Activated naive CD4-positive, alpha-beta T cell treated with anti-CD3 and anti-CD28 coated beads, Interleukin-2, amount 50 U/mL, for 24 hours (primary cell): ENCODE measurements around the gene SLAMF1.
A peak's percentile ranks its signal among the peaks of the same experiment; 100 is the strongest.
"Not testable (repeated sequence)": the region's sequence is repeated elsewhere in the genome, so short reads cannot be mapped to it uniquely, and the experiment has no call there.

Source experiments
- H3K27ac Mint-ChIP-seq: one replicate; pipeline ENCODE4 v1.8.0; 2021; ENCODE audit warnings: mild to moderate bottlenecking, mixed read lengths
- H3K27me3 Mint-ChIP-seq: one replicate; pipeline ENCODE4 v1.8.0; 2021; ENCODE audit warnings: mixed read lengths
- H3K36me3 Mint-ChIP-seq: one replicate; pipeline ENCODE4 v1.8.0; 2021; ENCODE audit warnings: mixed read lengths
- H3K4me1 Mint-ChIP-seq: one replicate; pipeline ENCODE4 v1.8.0; 2021; ENCODE audit warnings: mixed read lengths
- H3K4me3 Mint-ChIP-seq: one replicate; pipeline ENCODE4 v1.8.0; 2021; ENCODE audit warnings: mild to moderate bottlenecking, mixed read lengths
- H3K9me3 Mint-ChIP-seq: one replicate; pipeline ENCODE4 v1.8.0; 2021; ENCODE audit warnings: mixed read lengths

SLAMF1 gene

DNA sequence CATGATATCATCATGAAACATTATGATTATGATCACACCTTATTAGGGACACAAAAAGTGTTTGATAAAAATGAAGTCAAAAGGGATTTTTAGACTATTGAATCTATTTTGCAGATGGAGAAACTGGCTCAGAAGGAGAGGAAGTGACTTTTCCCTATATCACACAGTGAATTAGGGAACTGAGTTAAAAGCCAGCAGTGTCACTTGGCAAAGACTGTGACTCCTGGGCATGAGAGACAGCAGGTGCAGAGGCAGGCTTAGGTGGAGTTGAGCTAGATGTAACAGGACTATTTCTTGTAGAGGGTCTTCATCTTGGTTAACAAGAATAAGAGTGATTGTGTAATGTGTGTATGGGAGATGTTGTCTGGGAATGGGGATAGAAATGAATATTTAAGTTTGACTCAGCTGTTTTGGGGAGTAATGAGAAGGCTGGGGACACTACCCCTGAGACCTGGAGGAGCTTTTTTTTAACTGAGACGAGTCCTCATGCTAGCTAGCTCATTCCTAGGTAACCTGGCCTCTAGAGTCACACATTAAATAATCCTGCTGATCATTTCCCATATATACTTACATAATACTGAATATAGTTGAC, 66.5 kb downstream of the SLAMF1 start:
- no peaks in the 10 kb centered on the region for H3K27me3 Mint-ChIP-seq
- peak overlapping the region; percentile 85 for H3K27ac Mint-ChIP-seq
- peaks cover 31% of the 10 kb centered on the region for H3K9me3 Mint-ChIP-seq
- peaks cover 9% of the 10 kb centered on the region for H3K36me3 Mint-ChIP-seq
- H3K4me1 Mint-ChIP-seq, result peaks cover 82% of the 10 kb centered on the region
- H3K4me3 Mint-ChIP-seq, result peak overlapping the region; percentile 70

GRCh38 chr1:160579216-160579701, 67.6 kb downstream of the SLAMF1 start, which contains the start of gene CD84:
Gene CD84, minus strand, starts transcription at chr1:160579496. Its CDS starts 59 bp downstream, at chr1:160579437.
- H3K4me3 Mint-ChIP-seq, result peak within 1 kb of the TSS; percentile 86
- no peaks in the 10 kb centered on the region for H3K27me3 Mint-ChIP-seq
- peak within 1 kb of the TSS; percentile 92 for H3K27ac Mint-ChIP-seq
- H3K4me1 Mint-ChIP-seq, result peaks cover 85% of the 10 kb centered on the region
- H3K36me3 Mint-ChIP-seq, result peaks cover 9% of the 10 kb centered on the region
- peaks cover 31% of the 10 kb centered on the region for H3K9me3 Mint-ChIP-seq

DNA sequence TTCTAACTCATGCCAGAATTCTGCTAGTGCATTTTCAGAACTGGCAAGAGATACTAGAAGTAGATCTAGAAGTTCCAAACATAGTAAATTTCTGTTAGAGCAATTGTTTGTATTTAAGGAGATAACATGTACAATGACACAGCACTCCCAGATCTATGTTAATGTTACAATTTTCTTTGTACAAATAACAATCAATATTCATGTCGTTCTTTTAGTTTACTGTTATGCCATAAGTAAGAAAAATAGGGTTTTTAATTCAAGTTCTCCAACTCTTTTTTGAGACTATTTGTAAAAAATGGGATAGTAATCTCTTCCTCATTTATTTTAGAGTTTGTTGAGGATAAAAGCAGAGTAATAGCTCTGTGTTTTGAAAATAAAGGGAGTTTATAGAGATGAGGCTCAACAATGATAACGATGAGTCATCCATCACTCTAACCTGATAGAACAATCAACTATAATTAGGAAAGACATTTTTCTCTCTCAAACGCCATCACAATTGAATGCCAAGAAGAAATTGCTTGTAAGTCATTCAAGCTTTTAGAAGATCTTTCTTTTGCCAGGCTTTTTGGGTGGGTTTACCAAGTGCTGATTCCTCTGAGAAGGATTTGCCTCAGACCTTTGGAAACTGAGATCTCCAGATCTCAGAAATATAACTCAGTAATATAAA, 68.2 kb downstream of the SLAMF1 start:
- H3K4me1 Mint-ChIP-seq, result peaks cover 85% of the 10 kb centered on the region
- peaks cover 9% of the 10 kb centered on the region for H3K36me3 Mint-ChIP-seq
- H3K9me3 Mint-ChIP-seq, result peaks cover 26% of the 10 kb centered on the region
- peak overlapping the region; percentile 86 for H3K4me3 Mint-ChIP-seq
- peak overlapping the region; percentile 92 for H3K27ac Mint-ChIP-seq
- no peaks in the 10 kb centered on the region for H3K27me3 Mint-ChIP-seq

- Mint-ChIP-seq H3K27ac (peak overlapping the region; percentile 92), H3K4me3 (peak overlapping the region; percentile 86), H3K4me1 (peaks cover 89% of the 10 kb centered on the region), H3K9me3 (peaks cover 22% of the 10 kb centered on the region), H3K36me3 (peaks cover 5% of the 10 kb centered on the region), H3K27me3 (no peaks in the 10 kb centered on the region)
Measured at GRCh38 chr1:160578175-160578524, 68.7 kb downstream of the SLAMF1 start.

- Mint-ChIP-seq H3K36me3 (peaks cover 2% of the 10 kb centered on the region), H3K4me1 (peaks cover 93% of the 10 kb centered on the region), H3K4me3 (peak overlapping the region; percentile 86)
Measured at GRCh38 chr1:160577671-160578070, 69.2 kb downstream of the SLAMF1 start.

DNA sequence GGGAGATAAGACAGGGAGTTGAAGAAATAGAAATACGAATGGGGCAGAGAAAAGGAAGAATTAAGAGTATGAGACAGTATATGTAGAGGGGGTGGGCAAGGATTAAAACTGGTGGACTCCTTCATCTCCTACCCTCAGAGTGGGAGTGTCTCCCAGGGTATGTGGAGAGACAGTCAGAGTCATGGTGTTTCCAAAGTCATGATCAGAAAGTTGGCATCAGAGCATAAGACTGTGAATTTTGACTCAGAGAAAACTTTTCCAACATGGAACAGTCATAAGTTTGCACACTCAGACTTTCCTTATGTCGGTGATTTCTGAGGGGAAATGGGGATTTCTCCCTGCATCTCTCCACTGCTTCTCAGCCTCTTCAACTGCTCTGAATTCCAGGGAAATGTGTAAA, 70.0 kb downstream of the SLAMF1 start:
- peak overlapping the region; percentile 86 for H3K4me3 Mint-ChIP-seq
- peaks cover 7% of the 10 kb centered on the region for H3K36me3 Mint-ChIP-seq
- no peaks in the 10 kb centered on the region for H3K27me3 Mint-ChIP-seq
- peaks cover 99% of the 10 kb centered on the region for H3K4me1 Mint-ChIP-seq
- H3K9me3 Mint-ChIP-seq, result peaks cover 21% of the 10 kb centered on the region
- peak overlapping the region; percentile 97 for H3K27ac Mint-ChIP-seq

More at GRCh38 chr1:160577671-160578070, 69.2 kb downstream of the SLAMF1 start:
- H3K9me3 Mint-ChIP-seq, result peaks cover 18% of the 10 kb centered on the region
- peak overlapping the region; percentile 97 for H3K27ac Mint-ChIP-seq
- H3K27me3 Mint-ChIP-seq, result no peaks in the 10 kb centered on the region

GRCh38 chr1:160576390-160576789, 70.5 kb downstream of the SLAMF1 start:
- H3K27me3 Mint-ChIP-seq, result no peaks in the 10 kb centered on the region
- peaks cover 99% of the 10 kb centered on the region for H3K4me1 Mint-ChIP-seq
- peaks cover 10% of the 10 kb centered on the region for H3K36me3 Mint-ChIP-seq
- H3K9me3 Mint-ChIP-seq, result peaks cover 21% of the 10 kb centered on the region
- H3K4me3 Mint-ChIP-seq, result peak overlapping the region; percentile 86
- H3K27ac Mint-ChIP-seq, result peak overlapping the region; percentile 97

DNA sequence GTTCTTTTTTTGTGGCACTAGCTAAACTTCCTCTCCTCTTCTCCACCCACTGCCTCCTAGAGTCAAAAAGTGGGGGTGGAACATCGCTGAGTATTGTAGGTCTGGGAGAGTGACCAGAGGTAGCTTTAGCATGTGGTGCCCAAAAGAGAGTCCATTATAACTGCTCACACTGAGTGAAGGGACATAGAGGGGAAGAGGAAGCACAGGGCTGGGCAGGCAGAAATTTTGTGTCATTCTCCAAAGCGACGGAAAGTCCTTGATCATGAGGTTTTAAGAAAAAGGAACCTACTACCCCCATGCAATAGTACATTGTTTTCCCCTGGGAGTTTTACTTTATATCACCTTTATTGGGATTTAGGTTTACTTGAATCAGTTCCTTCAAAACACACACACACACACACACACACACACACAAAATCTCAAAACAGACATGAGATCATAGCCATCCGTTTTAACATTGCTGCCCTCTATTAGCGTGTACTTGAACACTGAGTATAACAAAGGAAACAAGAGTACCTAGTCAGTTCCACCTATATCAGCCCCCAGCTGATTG, 71.7 kb downstream of the SLAMF1 start:
- Mint-ChIP-seq H3K27ac (peak overlapping the region; percentile 95), H3K27me3 (no peaks in the 10 kb centered on the region), H3K36me3 (peaks cover 14% of the 10 kb centered on the region), H3K9me3 (peaks cover 25% of the 10 kb centered on the region), H3K4me1 (peaks cover 99% of the 10 kb centered on the region), H3K4me3 (peak overlapping the region; percentile 86)

DNA sequence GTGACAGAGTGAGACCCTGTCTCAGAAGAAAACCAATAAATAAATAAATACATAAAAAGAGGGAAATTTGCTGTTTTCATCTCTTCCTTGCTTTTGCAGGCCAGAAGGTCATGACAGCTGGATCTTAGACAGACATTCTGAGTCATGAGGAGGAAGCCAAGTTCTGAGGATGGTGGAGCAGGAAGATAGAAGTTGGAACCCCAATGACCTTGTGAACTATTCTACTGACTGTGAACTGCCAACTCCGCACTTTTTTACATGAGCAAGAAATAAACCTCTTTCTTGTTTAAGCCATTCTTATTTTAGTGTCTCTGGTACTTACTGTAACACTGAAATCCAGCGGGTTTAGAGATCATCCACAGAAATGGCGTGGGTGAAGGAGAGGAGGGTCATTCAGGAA, 76.0 kb downstream of the SLAMF1 start:
- peak overlapping the region; percentile 43 for H3K4me3 Mint-ChIP-seq
- peaks cover 97% of the 10 kb centered on the region for H3K4me1 Mint-ChIP-seq
- H3K27ac Mint-ChIP-seq, result peak overlapping the region; percentile 97
- no peaks in the 10 kb centered on the region for H3K27me3 Mint-ChIP-seq
- H3K9me3 Mint-ChIP-seq, result peaks cover 21% of the 10 kb centered on the region
- peaks cover 20% of the 10 kb centered on the region for H3K36me3 Mint-ChIP-seq

DNA sequence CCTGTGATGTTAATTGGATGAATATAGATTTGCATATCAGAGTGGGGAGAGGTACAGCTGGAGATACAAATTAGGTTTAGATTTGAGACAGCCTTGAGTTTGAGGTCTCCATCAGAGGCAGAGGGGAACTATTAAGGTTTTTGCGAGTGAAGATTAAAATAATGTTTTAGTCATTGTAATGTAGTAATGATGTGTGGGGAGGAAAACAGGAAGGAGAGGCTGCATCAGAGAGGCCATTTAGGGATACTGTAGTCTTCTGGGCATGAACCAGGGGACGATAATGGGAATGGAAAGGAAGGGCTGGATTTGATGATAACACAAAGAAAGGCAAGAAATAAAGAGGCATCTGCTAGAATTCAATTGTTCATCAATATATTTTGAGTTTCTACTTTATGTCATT, 77.0 kb downstream of the SLAMF1 start:
- Mint-ChIP-seq H3K27me3 (no peaks in the 10 kb centered on the region), H3K4me1 (peaks cover 97% of the 10 kb centered on the region), H3K9me3 (peaks cover 21% of the 10 kb centered on the region), H3K4me3 (peak overlapping the region; percentile 45), H3K36me3 (peaks cover 26% of the 10 kb centered on the region), H3K27ac (peak overlapping the region; percentile 97)

DNA sequence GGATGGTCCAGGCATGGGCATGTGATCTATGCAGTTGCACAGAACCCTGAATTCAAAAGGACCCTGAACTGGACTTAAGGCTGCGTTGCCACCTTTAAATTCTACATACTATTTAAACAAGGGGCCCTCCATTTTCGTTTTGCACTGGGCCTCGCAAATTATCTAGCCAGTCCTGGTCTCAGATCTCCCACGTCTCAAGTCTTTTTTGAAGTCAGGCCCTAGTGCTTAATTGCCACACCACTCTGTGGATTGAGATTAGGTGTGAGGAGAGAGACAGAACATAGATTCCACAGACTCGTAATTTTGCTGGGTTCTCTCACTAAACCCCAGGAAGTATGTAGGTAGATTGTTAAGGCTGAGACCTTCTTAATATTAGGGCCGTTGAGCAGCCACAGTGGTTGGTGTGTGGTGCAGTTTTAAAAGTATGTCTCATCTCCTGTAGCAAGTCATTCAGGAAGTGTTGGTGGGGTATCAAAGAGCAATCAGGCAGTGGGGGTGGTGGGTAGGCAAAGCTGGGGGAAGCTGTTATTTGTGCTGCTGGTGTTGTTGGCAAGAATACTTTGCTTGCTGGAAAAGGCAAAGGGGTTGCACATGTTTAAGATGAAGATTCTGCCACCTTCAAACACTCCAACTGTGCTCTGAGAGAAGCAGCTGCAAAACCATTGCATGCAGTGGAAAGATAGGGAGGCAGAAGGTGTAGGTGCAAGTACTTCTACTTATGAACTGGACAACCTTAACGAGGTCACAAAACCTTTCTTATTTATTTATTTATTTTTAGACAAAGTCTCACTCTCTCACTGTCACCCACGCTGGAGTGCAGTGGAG, 78.8 kb downstream of the SLAMF1 start:
- Mint-ChIP-seq H3K4me1 (peaks cover 93% of the 10 kb centered on the region), H3K27ac (peak overlapping the region; percentile 98), H3K36me3 (peaks cover 33% of the 10 kb centered on the region), H3K27me3 (no peaks in the 10 kb centered on the region), H3K9me3 (peaks cover 21% of the 10 kb centered on the region), H3K4me3 (peak overlapping the region; percentile 85)

GRCh38 chr1:160567341-160567740, 79.5 kb downstream of the SLAMF1 start:
- H3K36me3 Mint-ChIP-seq, result peaks cover 39% of the 10 kb centered on the region
- H3K9me3 Mint-ChIP-seq, result peaks cover 21% of the 10 kb centered on the region
- peak overlapping the region; percentile 66 for H3K4me3 Mint-ChIP-seq
- H3K4me1 Mint-ChIP-seq, result peaks cover 94% of the 10 kb centered on the region
- peak overlapping the region; percentile 98 for H3K27ac Mint-ChIP-seq
- no peaks in the 10 kb centered on the region for H3K27me3 Mint-ChIP-seq

DNA sequence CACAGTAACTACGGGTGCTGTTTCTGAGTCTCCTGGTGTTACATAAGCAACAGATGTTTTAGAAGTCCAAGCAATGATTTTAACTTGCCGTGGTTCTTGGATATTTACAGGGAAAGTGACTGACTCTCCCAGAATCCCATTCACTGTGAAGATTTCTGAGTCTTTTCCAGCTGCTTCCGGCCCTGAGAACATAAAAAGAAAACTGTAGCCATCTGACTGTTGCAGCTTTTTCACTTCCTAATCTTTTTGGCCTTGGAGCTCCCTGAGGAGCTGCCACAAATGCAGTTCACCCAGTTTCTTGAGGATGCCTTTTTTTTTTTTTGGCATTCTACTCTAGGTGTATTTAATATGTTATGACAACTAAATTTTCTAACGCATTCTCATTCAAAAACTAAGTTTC, 81.3 kb downstream of the SLAMF1 start:
- no peak overlapping the region for H3K4me3 Mint-ChIP-seq
- peak overlapping the region; percentile 90 for H3K27ac Mint-ChIP-seq
- H3K4me1 Mint-ChIP-seq, result peaks cover 94% of the 10 kb centered on the region
- peaks cover 29% of the 10 kb centered on the region for H3K36me3 Mint-ChIP-seq
- no peaks in the 10 kb centered on the region for H3K27me3 Mint-ChIP-seq
- peaks cover 6% of the 10 kb centered on the region for H3K9me3 Mint-ChIP-seq

DNA sequence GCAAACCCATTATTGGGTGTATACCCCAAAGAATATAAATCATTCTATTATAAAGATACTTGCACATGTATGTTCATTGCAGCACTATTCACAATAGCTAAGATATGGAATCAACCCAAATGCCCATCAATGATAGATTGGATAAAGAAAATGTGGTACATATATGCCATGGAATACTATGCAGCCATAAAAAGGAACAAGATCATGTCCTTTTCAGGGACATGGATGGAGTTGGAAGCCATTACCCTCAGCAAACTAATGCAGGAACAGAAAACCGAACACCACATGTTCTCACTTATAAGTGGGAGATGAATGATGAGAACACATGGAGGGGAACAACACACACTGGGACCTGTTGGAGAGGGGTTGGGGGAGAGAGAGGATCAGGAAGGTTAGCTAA, 83.6 kb downstream of the SLAMF1 start:
- H3K4me3 Mint-ChIP-seq, H3K27ac Mint-ChIP-seq, H3K27me3 Mint-ChIP-seq, H3K9me3 Mint-ChIP-seq: not testable (repeated sequence)
- Mint-ChIP-seq H3K36me3 (peaks cover 30% of the 10 kb centered on the region), H3K4me1 (peaks cover 95% of the 10 kb centered on the region)

- Mint-ChIP-seq H3K36me3 (peaks cover 30% of the 10 kb centered on the region), H3K4me1 (peaks cover 92% of the 10 kb centered on the region)
- not testable (repeated sequence) for H3K27me3 Mint-ChIP-seq, H3K9me3 Mint-ChIP-seq, H3K4me3 Mint-ChIP-seq, H3K27ac Mint-ChIP-seq
Measured at GRCh38 chr1:160562745-160563144, 84.1 kb downstream of the SLAMF1 start.
